GM12891 (cell line): ENCODE data around the gene SINHCAF.
"Not testable (repeated sequence)": the region's sequence is repeated elsewhere in the genome, so short reads cannot be mapped to it uniquely, and the experiment has no call there.

Source experiments
- DNase-seq: peaks from one replicate; pipeline ENCODE4 v3.0.0; 2011; ENCODE audit warnings: low spot score; ENCODE audit not compliant: insufficient read length
- FAIRE-seq: peaks from 2 replicates; lab custom pipeline; 2011; peaks lifted over from hg19 to GRCh38; lab: Jason Lieb, UNC
- PAX5 ChIP-seq: IDR thresholded peaks from 2 replicates; pipeline ENCODE4 v1.6.1; 2011; ENCODE audit warnings: low read length, moderate library complexity, mild to moderate bottlenecking; ENCODE audit not compliant: insufficient read depth, severe bottlenecking
- POLR2A ChIP-seq: IDR thresholded peaks from 2 replicates; pipeline ENCODE4 v1.6.1; 2011; ENCODE audit warnings: low read depth, low read length, control low read depth
- POLR2AphosphoS5 ChIP-seq: IDR thresholded peaks from 2 replicates; pipeline ENCODE4 v1.6.1; 2011; ENCODE audit warnings: low read depth, low read length, control low read depth
- POU2F2 ChIP-seq: IDR thresholded peaks from 2 replicates; pipeline ENCODE4 v1.6.1; 2011; ENCODE audit warnings: low read depth, mild to moderate bottlenecking, control low read depth, low read length, moderate library complexity
- SPI1 ChIP-seq: IDR thresholded peaks from 2 replicates; pipeline ENCODE4 v1.6.1; 2011; ENCODE audit warnings: low read depth, low read length, control low read depth
- TAF1 ChIP-seq: IDR thresholded peaks from 2 replicates; pipeline ENCODE4 v1.6.1; 2011; ENCODE audit warnings: low read depth, low read length, control low read depth

Gene SINHCAF

DNA sequence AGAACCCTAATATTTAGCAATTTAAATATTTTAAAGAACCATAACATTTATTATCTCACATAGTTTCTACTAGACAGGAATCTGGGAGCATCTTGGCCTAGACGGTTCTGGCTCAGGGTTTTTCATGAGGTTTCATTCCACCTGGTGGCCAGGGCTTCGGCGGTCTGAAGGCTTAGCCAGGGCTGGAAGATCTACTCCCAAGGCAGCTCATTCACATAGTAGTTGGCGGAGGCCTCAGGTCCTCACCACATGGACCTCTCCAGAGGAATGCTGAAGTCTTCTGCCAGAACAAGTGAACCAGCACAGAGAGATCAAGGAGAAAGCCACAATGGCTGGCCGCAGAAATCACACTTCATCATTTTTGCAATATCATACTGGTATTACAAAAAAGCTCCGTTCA, 68.2 kb downstream of the SINHCAF start:
- no peak for TF ChIP-seq TAF1
- TF ChIP-seq POU2F2: no peak
- TF ChIP-seq SPI1: no peak
- TF ChIP-seq POLR2AphosphoS5: no peak
- no peak for TF ChIP-seq PAX5
- no peak for TF ChIP-seq POLR2A
- no peak for FAIRE-seq
- no peak for DNase-seq

DNA sequence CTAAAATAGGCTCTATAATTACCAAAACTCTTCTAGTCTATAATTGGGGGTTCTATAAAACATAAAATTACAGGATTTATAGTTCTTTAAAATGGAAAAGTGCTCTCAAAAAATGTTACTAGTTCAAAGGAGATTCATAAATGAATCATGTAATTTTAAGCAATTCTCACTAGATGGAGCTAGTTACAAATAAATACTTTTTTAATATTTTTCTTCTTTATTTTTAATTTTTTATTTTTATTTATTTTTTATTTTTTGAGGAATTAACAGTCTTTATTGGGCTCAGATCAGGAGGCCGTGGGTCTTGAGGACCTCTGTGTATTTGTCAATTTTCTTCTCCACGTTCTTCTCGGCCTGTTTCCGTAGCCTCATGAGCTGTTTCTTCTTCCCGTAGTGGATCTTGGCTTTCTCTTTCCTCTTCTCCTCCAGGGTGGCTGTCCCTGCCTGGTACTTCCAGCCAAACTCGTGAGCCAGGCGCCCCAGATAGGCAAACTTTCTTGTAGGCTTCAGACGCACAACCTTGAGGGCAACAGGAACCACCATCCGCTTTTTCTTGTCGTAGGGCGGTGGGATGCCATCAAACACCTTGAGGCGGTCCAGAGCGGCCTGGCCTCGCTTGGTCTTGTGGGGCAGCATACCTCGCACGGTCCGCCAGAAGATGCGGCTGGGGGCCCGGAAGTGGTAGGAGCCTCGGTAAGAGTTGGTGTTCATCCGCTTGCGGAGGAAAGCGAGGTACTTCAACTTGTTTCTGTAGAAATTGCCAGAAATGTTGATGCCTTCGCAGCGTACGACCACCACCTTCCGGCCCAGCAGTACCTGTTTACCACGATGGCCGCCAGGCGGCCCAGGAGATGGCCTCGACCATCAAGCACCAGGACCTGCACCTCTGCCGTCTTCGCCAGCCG, 74.0 kb downstream of the SINHCAF start:
- FAIRE-seq: peak; percentile 91
- not testable (repeated sequence) for DNase-seq

DNA sequence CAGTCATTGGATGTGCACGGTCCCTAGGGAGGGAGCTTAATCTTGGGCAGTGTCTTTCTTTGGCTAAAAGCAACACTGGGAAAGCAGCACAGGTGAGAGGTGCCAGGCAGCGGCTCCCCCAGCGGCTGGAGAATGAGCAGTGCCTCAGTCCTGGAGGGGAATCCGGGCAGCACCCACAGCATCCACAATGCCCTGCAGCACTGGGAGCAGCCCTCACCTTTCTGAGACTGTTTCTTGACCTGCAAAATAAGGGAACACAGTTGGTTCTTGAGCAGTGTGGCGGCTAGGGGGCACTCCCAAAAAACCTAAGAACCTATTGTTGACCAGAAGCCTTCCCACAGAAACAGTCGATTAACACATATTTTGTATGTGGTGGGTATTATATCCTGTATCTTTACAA, 75.8 kb downstream of the SINHCAF start:
- FAIRE-seq (no peak), DNase-seq (no peak)
- no peak for TF ChIP-seq POLR2A
- TF ChIP-seq TAF1: no peak
- TF ChIP-seq POLR2AphosphoS5: no peak

DNA sequence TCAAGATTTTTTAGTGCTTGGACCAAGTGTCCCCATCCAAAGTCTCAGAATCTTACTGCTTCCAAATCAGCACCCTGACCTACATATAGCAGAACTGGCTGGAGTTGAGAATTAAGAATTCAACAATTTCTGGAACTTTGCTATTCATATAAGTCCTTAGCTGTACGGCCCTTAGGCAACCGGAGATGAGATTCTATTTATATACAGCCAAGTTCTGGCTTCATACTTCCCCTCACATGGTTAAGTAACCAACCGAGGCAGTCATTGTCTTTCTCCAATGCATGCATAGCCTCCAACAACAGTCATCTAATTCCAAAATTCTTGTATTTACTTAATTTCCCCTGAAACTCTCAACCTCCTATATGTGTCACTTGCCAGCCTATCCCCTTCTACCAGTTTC, 76.6 kb downstream of the SINHCAF start:
- no peak for FAIRE-seq
- TF ChIP-seq TAF1 (no peak), SPI1 (no peak), POLR2A (no peak), PAX5 (no peak), POU2F2 (no peak), POLR2AphosphoS5 (no peak)
- DNase-seq: no peak

DNA sequence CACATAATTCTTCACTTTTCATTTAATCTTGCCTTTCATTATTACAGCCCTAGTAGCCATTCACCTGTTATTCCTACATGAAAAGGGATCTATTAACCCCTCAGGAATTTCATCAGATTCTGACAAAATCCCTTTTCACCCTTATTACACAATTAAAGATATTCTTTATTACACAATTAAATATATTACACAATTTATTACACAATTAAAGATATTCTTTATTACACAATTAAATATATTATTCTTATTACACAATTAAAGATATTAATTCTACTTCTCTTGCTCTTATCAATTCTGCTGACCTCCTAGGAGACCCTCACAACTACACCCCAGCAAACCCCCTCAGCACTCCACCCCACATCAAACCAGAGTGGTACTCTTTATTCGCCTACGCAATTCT, 77.1 kb downstream of the SINHCAF start:
- DNase-seq: no peak
- TF ChIP-seq POU2F2 (no peak), SPI1 (no peak), POLR2AphosphoS5 (no peak), POLR2A (no peak), TAF1 (no peak), PAX5 (no peak)
- no peak for FAIRE-seq

DNA sequence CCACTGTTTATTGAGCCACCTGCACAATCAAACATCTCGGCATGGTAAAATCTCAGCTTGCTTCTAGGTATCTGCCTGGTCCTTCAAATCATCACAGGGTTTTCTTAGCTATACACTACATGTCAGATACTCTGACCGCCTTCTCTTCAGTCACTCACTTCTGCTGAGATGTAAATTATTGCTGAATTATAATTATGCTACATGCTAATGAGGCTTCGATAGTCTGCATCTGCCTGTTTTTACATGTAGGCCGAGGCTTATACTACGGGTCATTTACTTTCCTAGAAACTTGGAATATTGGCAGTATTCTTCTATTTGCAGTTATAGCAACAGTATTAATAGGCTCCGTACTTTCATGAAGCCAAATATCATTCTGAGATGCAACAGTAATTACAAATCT, 77.6 kb downstream of the SINHCAF start:
- FAIRE-seq (no peak), DNase-seq (no peak)
- TF ChIP-seq SPI1: no peak
- no peak for TF ChIP-seq TAF1
- TF ChIP-seq POU2F2: no peak
- TF ChIP-seq POLR2A: no peak
- no peak for TF ChIP-seq PAX5
- no peak for TF ChIP-seq POLR2AphosphoS5

DNA sequence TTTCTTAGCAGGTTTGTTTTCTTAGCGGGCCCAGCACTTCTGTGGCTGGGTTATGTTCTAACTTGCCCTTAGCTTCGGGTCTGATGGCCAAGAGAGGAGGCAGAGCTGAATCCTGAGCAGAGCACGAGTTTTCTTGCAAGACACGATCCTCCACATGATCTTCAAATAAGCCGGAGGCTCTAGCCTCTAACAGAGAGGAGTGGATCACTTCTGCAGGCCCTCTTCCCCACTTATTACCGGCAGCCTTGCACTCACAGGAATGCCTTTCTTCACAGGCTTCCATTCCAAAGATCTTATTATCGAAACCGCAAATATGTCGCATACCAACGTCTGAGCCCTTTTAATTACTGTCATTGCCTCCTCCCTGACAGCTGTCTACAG, 79.5 kb downstream of the SINHCAF start:
- DNase-seq: no peak
- TF ChIP-seq TAF1: no peak
- TF ChIP-seq SPI1: no peak
- no peak for TF ChIP-seq PAX5
- TF ChIP-seq POLR2A: no peak
- TF ChIP-seq POU2F2: no peak
- no peak for TF ChIP-seq POLR2AphosphoS5
- no peak for FAIRE-seq

DNA sequence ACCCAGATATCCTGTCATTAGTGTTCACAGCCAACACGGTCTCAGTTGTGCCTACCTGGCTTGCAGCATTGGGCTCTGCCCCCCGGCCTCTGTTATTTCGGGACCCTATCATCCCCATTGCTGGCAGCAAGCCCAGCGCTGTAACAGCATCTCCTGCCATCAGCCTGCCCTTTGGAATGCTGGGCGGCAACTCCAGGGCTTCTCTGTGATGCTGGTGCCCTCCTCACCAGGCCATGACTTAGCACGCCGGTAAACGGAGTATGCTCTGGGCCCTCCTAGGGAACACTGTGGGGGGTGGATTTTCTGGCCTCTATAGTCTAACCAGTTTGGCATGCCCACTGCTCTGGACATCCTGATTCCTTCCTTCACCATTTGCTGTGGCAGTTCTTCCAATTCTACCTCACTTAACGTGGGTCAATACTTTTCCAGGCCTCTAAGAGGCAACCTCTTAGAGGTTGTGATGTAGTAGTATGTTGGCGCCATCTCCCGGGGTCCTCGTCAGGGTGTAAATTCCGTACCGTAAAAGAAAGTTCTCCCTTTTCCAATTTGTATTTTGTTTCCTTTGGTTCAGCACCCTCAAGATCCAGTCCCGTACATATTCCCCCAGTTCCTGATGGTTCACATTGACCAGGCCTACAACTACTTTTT, 80.0 kb downstream of the SINHCAF start:
- no peak for FAIRE-seq

DNA sequence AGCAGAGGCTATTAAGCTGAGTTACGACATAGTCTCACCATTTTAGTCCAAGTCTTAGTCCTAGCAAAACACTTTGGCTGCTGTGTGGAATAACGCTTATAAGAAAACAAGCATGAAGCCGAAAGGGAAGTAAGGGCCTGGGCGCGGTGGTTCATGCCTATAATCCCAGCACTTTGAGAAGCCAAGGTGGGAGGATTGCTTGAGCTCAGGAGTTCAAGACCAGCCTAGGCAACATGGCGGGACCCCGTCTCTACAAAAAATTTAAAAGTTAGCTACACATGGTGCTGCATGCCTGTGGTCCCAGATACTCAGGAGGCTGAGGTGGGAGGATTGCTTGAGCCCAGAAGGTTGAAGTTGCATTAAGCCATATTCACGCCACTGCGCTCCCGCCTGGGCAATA, 83.5 kb downstream of the SINHCAF start:
- not testable (repeated sequence) for DNase-seq, FAIRE-seq

More for the DNA sequence above, 80.0 kb downstream of the SINHCAF start:
- DNase-seq: no peak
- no peak for TF ChIP-seq POU2F2
- no peak for TF ChIP-seq POLR2A
- TF ChIP-seq TAF1: no peak
- no peak for TF ChIP-seq PAX5
- no peak for TF ChIP-seq POLR2AphosphoS5
- no peak for TF ChIP-seq SPI1

DNA sequence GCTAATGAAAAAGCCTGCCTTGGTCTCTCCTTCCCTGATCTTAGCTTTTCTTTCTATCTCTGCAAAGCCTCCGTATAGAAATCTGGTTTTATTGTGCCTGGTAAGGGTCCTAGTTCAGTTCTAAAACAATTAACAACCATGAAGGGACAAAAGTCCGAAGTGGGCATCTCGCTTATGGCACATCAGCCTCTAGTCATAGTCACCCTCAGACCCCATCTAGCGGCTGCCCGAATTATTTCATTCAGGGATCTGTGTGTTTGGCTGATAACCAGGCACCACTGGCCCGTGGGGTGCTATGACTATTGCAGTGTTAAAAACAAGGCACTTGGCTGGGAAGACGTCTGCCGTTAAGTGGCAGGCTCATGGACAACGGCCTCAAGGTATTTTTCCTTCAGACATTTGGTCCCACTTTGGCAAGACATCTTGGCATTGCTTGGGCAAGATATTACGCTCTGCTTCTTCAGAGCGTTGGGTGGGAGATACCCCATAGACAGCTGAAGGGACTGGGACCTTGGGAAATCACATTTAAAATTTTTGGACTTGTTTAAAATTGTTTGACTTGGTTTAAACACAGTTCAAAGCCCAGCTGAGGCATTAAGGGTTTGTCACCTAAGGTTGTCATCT, 87.1 kb downstream of the SINHCAF start:
- peak; percentile 31 for FAIRE-seq
- peak; percentile 60 for DNase-seq
- TF ChIP-seq TAF1 (no peak), PAX5 (no peak), POU2F2 (peak; percentile 19; the same call in 1 of the 2 replicates)

DNA sequence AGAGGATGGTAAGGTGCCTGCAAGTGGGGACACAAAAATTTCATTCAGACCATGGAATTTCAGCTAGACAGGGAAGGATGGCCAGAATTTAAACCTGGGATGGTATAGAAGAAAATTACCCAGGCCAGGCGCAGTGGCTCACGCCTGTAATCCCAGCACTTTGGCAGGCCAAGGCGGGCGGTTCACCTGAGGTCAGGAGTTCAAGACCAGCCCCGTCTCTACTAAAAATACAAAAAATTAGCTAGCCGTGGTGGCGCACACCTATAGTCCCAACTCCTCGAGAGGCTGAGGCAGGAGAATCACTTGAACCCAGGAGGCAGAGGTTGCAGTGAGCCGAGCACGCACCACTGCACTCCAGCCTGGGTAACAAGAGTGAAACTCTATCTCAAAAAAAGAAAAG, 87.6 kb downstream of the SINHCAF start:
- not testable (repeated sequence) for FAIRE-seq, DNase-seq
